Loucy (cell line): ENCODE results near the gene SEC31B.

Experiments used
- EZH2phosphoT487 ChIP-seq: fragments of 200-600 bp; IDR thresholded peaks from 2 replicates; pipeline ENCODE4 v1.6.1; 2018; ENCODE audit warnings: antibody characterized with exemption, mild to moderate bottlenecking, moderate library complexity, borderline replicate concordance
- TF ChIP-seq, protein P1 (sequence below): fragments of 200-600 bp; sonication (generic); conservative IDR thresholded peaks from 2 replicates; pipeline ENCODE4 v1.5.1; 2014; ENCODE audit warnings: mild to moderate bottlenecking, antibody characterized with exemption, low read length

DNA sequence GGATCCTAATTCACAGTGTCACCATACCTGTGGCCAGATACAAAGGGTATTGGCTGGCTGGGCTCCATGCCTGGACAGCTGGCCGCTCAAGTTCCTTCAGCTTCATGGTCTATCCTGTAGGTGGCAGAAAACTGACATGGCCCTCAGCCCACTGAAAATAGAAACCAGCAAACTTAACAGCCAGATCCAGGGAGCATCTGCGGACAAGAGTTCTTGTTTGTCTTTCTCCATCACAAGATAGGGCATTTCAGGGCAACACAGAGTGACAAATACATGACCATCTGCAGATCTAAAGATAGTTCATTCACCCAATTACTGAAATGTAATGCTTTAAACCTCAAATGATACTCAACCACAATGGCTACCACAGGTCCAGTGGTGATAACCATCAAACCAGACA, 2.8 kb downstream of the SEC31B start:
- TF ChIP-seq, protein P1, sequence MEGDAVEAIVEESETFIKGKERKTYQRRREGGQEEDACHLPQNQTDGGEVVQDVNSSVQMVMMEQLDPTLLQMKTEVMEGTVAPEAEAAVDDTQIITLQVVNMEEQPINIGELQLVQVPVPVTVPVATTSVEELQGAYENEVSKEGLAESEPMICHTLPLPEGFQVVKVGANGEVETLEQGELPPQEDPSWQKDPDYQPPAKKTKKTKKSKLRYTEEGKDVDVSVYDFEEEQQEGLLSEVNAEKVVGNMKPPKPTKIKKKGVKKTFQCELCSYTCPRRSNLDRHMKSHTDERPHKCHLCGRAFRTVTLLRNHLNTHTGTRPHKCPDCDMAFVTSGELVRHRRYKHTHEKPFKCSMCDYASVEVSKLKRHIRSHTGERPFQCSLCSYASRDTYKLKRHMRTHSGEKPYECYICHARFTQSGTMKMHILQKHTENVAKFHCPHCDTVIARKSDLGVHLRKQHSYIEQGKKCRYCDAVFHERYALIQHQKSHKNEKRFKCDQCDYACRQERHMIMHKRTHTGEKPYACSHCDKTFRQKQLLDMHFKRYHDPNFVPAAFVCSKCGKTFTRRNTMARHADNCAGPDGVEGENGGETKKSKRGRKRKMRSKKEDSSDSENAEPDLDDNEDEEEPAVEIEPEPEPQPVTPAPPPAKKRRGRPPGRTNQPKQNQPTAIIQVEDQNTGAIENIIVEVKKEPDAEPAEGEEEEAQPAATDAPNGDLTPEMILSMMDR = peak; percentile 65
- TF ChIP-seq EZH2phosphoT487 = no peak
